ENCODE data around the gene IGF2BP3.
"Not testable (repeated sequence)": the region's sequence is repeated elsewhere in the genome, so short reads cannot be mapped to it uniquely, and the experiment has no call there.

IGF2BP3 gene

GRCh38 chr7:23419160-23419559, 51.1 kb downstream of the IGF2BP3 start:
- no peak for DNase-seq

GRCh38 chr7:23418046-23418445, 52.2 kb downstream of the IGF2BP3 start:
- no peak for DNase-seq

- DNase-seq = no peak
These were observed 55.1 kb downstream of the IGF2BP3 start for GRCh38 chr7:23415198-23415597.

GRCh38 chr7:23410446-23411183, 59.7 kb downstream of the IGF2BP3 start:
- no peak for DNase-seq

GRCh38 chr7:23406564-23406963, 63.7 kb downstream of the IGF2BP3 start:
- not testable (repeated sequence) for DNase-seq

- DNase-seq = no peak
These were observed 65.1 kb downstream of the IGF2BP3 start for GRCh38 chr7:23405240-23405618.

- DNase-seq = no peak
These were observed 65.6 kb downstream of the IGF2BP3 start for GRCh38 chr7:23404546-23405239.

- DNase-seq = no peak
These were observed 66.3 kb downstream of the IGF2BP3 start for GRCh38 chr7:23403970-23404369.

- not testable (repeated sequence) for DNase-seq
These were observed 72.2 kb downstream of the IGF2BP3 start for GRCh38 chr7:23398090-23398489.

GRCh38 chr7:23397241-23397640, 73.0 kb downstream of the IGF2BP3 start:
- no peak for DNase-seq

GRCh38 chr7:23396222-23397015, 73.9 kb downstream of the IGF2BP3 start:
- no peak for DNase-seq

- peak; percentile 26 for DNase-seq
These were observed 75.7 kb downstream of the IGF2BP3 start for GRCh38 chr7:23394488-23395171.

- DNase-seq = no peak
These were observed 76.7 kb downstream of the IGF2BP3 start for GRCh38 chr7:23393636-23394035.

- no peak for DNase-seq
These were observed 80.6 kb downstream of the IGF2BP3 start for GRCh38 chr7:23389701-23390100.

- no peak for DNase-seq
These were observed 82.7 kb downstream of the IGF2BP3 start for GRCh38 chr7:23387583-23387982.

GRCh38 chr7:23385140-23385539, 85.2 kb downstream of the IGF2BP3 start:
- no peak for DNase-seq

- DNase-seq = no peak
These were observed 87.1 kb downstream of the IGF2BP3 start for GRCh38 chr7:23383225-23383624.

- no peak for DNase-seq
These were observed 89.3 kb downstream of the IGF2BP3 start for GRCh38 chr7:23380961-23381360.

GRCh38 chr7:23380556-23380955, 89.7 kb downstream of the IGF2BP3 start:
- no peak for DNase-seq

- no peak for DNase-seq
These were observed 91.3 kb downstream of the IGF2BP3 start for GRCh38 chr7:23378996-23379395.

GRCh38 chr7:23377134-23377533, 93.2 kb downstream of the IGF2BP3 start:
- no peak for DNase-seq

- peak; percentile 35 for DNase-seq
These were observed 96.9 kb downstream of the IGF2BP3 start for GRCh38 chr7:23373151-23374004.

All from NCI-H510A (cell line).